GM12872 (cell line): Measurements from ENCODE around the gene OTUD5.

Experiments used
- TF ChIP-seq, protein P1 (sequence below): IDR thresholded peaks from 3 replicates; pipeline ENCODE4 v1.5.1; 2011; ENCODE audit warnings: low read depth, mild to moderate bottlenecking, low read length, moderate library complexity; ENCODE audit not compliant: insufficient read depth

OTUD5 gene

DNA sequence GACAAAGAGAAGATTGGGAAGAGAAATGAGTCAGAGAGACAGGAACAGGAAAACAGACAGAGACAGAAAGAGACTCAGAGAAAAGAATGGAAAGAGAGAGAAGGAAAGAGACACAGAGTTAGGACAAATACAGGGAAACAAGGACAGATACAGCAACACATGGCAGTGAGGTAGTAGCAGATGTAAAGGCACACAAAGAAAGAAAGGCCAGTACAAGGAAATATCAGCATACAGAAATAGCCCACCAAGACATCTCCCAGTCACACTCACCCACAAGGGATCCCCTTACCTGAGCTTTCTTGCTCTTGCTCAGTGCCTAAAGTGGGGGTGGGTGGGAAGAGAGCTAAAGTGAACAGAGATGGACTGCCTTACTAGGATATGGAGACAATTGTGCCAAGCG lies 40.5 kb upstream of the OTUD5 start:
- TF ChIP-seq, protein P1, sequence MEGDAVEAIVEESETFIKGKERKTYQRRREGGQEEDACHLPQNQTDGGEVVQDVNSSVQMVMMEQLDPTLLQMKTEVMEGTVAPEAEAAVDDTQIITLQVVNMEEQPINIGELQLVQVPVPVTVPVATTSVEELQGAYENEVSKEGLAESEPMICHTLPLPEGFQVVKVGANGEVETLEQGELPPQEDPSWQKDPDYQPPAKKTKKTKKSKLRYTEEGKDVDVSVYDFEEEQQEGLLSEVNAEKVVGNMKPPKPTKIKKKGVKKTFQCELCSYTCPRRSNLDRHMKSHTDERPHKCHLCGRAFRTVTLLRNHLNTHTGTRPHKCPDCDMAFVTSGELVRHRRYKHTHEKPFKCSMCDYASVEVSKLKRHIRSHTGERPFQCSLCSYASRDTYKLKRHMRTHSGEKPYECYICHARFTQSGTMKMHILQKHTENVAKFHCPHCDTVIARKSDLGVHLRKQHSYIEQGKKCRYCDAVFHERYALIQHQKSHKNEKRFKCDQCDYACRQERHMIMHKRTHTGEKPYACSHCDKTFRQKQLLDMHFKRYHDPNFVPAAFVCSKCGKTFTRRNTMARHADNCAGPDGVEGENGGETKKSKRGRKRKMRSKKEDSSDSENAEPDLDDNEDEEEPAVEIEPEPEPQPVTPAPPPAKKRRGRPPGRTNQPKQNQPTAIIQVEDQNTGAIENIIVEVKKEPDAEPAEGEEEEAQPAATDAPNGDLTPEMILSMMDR: no peak

DNA sequence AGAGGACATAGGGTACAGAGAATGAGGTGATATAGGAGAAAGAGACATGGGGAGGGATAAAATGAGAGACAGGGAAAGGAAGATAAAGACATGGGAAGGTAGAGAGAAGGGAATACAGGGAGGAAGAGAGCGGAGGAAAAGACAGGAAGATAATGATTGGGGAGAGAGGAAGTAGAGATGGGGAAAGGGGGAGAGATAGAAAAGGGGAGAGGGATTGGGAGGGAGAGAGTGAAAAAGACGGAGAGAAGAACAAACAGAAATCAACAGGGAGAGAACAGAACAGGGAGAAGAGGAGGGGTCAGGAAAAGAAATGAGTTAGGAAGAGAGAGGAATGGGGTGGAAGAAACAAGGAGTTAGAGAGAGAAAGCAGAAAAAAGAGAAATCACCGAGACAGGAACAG lies 40.0 kb upstream of the OTUD5 start:
- TF ChIP-seq, protein P1: no peak

DNA sequence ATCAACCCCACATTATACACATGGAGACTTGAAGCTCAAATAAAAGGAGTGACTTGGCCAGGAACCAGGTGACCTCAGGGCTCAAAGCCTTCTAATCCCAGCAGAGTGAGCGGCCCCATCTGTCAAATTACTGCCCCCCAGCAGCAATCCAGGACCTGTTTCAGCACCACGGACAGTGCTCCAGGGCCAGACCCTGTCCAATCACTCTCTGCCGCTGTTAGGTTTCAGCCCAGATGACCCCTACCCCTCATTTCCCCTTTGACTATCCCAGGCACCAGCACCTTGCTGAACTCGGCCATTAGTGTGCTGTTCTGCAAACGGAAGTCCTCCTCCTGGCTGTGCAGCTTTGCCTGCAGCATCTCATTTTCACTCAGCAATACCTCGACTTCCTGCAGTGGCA lies 39.6 kb upstream of the OTUD5 start:
- TF ChIP-seq, protein P1: no peak

DNA sequence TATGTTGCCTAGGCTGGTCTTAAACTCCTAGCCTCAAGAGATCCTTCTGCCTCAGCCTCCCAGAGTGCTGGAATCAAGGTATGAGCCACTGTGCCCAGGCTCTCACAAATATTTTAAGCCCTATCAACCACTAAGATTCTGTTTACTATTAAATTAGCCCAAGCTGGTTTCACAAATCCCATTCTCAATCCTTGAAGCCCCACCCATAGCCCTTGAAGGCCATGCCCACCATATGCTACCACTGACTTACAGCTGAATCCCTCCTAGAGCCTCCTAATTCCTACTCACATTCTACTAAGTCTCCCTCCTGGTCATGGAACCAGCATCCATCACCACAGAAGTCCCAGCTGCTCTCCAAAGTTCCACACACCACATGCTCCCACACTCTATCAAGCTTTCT lies 34.9 kb upstream of the OTUD5 start:
- TF ChIP-seq, protein P1: no peak

DNA sequence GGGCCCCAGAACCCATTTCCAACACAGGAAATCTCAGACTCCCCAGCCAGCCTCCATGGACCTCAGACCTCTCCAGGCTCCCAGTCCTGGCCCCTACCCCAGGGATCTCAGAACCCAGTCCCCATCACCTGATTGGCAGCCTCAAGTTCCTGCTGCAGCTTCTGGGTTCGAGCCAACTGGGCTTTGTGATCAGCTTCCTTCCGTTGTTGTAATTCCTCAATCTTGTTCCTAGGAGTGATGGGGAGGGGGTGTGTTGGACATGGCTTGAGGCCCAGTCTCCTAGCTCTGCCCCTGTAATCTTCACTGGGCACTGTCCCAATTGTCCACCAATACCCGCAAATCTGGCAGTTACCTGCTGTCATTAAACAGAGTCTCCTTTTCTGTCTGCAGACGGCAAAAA lies 32.1 kb upstream of the OTUD5 start:
- TF ChIP-seq, protein P1: no peak

DNA sequence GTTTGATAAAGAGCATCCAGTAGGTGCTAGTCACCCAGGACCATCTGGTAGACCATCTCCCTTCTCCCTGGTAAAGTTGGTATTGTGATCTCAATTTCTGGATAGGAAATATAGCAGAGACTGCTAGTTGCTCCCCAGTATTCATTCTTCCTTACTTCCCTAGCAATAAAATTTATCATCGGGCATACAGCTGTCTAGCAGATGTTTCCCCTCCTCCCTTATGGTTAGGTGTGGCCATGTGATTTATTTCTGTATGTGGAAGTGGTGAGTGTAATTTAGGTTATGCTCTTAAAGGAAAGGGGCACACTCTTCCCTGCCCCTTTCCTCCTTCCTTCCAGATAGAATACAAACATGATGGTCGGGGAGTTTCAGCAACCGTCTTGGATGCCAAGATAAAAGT lies 26.5 kb upstream of the OTUD5 start:
- TF ChIP-seq, protein P1: no peak

DNA sequence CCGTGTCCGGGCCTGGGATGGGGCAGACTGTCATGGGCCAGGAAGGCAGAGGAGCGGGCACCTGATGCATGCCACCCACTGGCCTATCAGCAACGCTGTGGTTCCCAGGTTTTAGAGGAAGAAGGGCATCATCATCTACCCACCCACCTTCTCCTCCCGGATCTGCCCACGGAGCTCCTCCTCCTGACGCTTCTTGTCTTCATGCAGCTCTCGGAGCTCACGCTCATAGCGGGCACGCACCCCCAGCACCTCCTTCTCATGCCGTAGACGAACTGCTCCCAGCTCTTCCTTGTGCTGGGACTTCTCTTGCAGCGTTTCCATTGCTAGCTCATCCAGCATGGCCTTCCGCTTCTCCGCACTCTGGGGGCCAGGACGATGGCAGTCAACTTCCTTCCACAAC lies 25.7 kb upstream of the OTUD5 start:
- TF ChIP-seq, protein P1: no peak

DNA sequence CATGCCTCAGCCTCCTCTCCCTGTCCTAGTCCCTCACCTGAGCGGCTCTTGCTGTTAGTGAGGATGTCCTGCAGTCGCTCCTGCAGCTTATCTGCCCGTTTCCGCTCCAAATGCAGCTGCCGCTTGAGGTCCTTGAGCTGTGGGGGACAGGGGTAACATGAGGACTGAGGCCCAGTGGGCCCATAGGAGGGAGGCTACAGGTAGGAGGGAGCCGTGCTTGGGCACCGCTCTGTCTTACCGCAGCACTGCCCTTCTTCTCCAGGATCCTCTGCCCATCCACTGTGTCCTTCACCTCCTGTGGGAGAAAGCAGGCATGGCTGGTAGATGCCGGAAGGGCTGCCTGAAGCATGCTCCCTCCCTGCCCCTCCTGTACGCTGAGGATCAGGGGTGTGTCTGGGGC lies 23.8 kb upstream of the OTUD5 start:
- TF ChIP-seq, protein P1: no peak
